CD4-positive, alpha-beta T cell (primary cell): ENCODE results near the gene KRT14. TPM values are rescaled to one million over a fixed set of nuclear protein-coding genes. Genes with fewer than 3 reads are reported as not detected.
"Not testable (repeated sequence)": the region's sequence is repeated elsewhere in the genome, so short reads cannot be mapped to it uniquely, and the experiment has no call there.

ENCODE experiments used
- ATAC-seq: fragments of 200-7000 bp; cut with Tn5 transposase; one replicate; pipeline ENCODE4 v1.10.0; 2022; ENCODE audit warnings: mild to moderate bottlenecking; ENCODE audit not compliant: poor library complexity
- CTCF ChIA-PET: fragments of 350-600 bp; sonication (Branson Sonifier 250); formaldehyde crosslinking; loops from one replicate; lab custom pipeline; 2021; ENCODE audit warnings: antibody characterized with exemption, inconsistent platforms; lab: Charles Lee
- POLR2A ChIA-PET: fragments of 350-600 bp; sonication (Branson Sonifier 250); formaldehyde crosslinking; loops from one replicate; lab custom pipeline; 2021; ENCODE audit warnings: antibody characterized with exemption, inconsistent platforms; lab: Charles Lee
- DNase-seq, 14 experiments: peaks; one replicate each; pipeline ENCODE4 v3.0.0-alpha.2; 2013 to 2020; ENCODE audit warnings: mixed read lengths in 2 of 14
- H3K27ac ChIP-seq, 2 donors: one replicate each; pipeline versions ENCODE4 v1.5.1 to v1.7.0; 2013; ENCODE audit warnings: low read length in 2 of 2, low read depth in 1 of 2, mild to moderate bottlenecking in 1 of 2
- H3K27me3 ChIP-seq, 2 experiments: 1 replicate in 1 of 2; 2 replicates in 1 of 2; pipeline versions ENCODE4 v1.6.1 to v1.7.0; 2013; ENCODE audit warnings: low read length in 2 of 2, control low read depth in 1 of 2, mild to moderate bottlenecking in 1 of 2, moderate library complexity in 1 of 2; ENCODE audit not compliant: insufficient read depth in 2 of 2, control insufficient read depth in 1 of 2
- H3K36me3 ChIP-seq: one replicate; pipeline ENCODE4 v1.6.1; 2013; ENCODE audit warnings: low read length, control low read depth; ENCODE audit not compliant: insufficient read depth
- H3K4me1 ChIP-seq: one replicate; pipeline ENCODE4 v1.6.1; 2013; ENCODE audit warnings: low read length, control low read depth; ENCODE audit not compliant: insufficient read depth
- H3K4me3 ChIP-seq: one replicate; pipeline ENCODE4 v1.5.1; 2013; ENCODE audit warnings: mild to moderate bottlenecking, low read length, moderate library complexity
- H3K9me3 ChIP-seq, 2 experiments: 1 replicate in 1 of 2; 2 replicates in 1 of 2; pipeline versions ENCODE4 v1.6.1 to v1.7.0; 2013; ENCODE audit warnings: low read length in 2 of 2, mild to moderate bottlenecking in 2 of 2, control low read depth in 1 of 2, moderate library complexity in 1 of 2; ENCODE audit not compliant: control insufficient read depth in 1 of 2, insufficient read depth in 1 of 2
- H3K27ac Mint-ChIP-seq: one replicate; pipeline ENCODE4 v1.8.0; 2020; ENCODE audit warnings: mixed read lengths
- H3K27me3 Mint-ChIP-seq: one replicate; pipeline ENCODE4 v1.8.0; 2021; ENCODE audit warnings: mixed read lengths
- H3K36me3 Mint-ChIP-seq: one replicate; pipeline ENCODE4 v1.8.0; 2021; ENCODE audit warnings: low read depth, mixed read lengths
- H3K4me1 Mint-ChIP-seq: one replicate; pipeline ENCODE4 v1.8.0; 2021; ENCODE audit warnings: low read depth, mixed read lengths
- H3K4me3 Mint-ChIP-seq: one replicate; pipeline ENCODE4 v1.8.0; 2020; ENCODE audit warnings: mild to moderate bottlenecking, mixed read lengths
- H3K9me3 Mint-ChIP-seq: one replicate; pipeline ENCODE4 v1.8.0; 2020; ENCODE audit warnings: mixed read lengths
- CTCF ChIP-seq: fragments of 200-600 bp; IDR thresholded peaks from one replicate; pipeline ENCODE4 v1.8.0; 2022; ENCODE audit warnings: antibody characterized with exemption, mild to moderate bottlenecking
- intact Hi-C, 2 experiments: fragments of 100-400 bp; cut with DNase I in 1 of 2; cut with micrococcal nuclease in 1 of 2; formaldehyde crosslinking; loops; one replicate each; pipeline versions ENCODE4 v1.15.1 to v1.9.0; 2023 to 2025; cut with DNase I, micrococcal nuclease
- total RNA-seq, 174 experiments: library from RNA in 2 of 174; stranded (reverse) in 2 of 174; gene quantifications; one replicate each; pipeline ENCODE4 v1.2.3 and lab custom pipeline; 2021 to 2026

KRT14 gene
- total RNA-seq, 2 experiments from 2014 or later, result not detected

- Histone ChIP-seq H3K9me3 (no peaks in the 10 kb centered on the region), H3K27ac (no peak overlapping the region), H3K4me3 (no peak overlapping the region), H3K27me3 (no peaks in the 10 kb centered on the region), H3K36me3 (no peaks in the 10 kb centered on the region), H3K4me1 (no peaks in the 10 kb centered on the region)
- Mint-ChIP-seq H3K4me1 (no peaks in the 10 kb centered on the region), H3K27ac (no peak overlapping the region), H3K36me3 (no peaks in the 10 kb centered on the region), H3K27me3 (peaks cover 5% of the 10 kb centered on the region), H3K4me3 (no peak overlapping the region), H3K9me3 (no peaks in the 10 kb centered on the region)
- no peak for TF ChIP-seq CTCF
- intact Hi-C loops, result no loop called here
- DNase-seq (no peak), ATAC-seq (no peak)
- ChIA-PET CTCF (no interaction called here), POLR2A (no interaction called here)
Observed at GRCh38 chr17:41631025-41631897, 44.6 kb upstream of the KRT14 start.

DNA sequence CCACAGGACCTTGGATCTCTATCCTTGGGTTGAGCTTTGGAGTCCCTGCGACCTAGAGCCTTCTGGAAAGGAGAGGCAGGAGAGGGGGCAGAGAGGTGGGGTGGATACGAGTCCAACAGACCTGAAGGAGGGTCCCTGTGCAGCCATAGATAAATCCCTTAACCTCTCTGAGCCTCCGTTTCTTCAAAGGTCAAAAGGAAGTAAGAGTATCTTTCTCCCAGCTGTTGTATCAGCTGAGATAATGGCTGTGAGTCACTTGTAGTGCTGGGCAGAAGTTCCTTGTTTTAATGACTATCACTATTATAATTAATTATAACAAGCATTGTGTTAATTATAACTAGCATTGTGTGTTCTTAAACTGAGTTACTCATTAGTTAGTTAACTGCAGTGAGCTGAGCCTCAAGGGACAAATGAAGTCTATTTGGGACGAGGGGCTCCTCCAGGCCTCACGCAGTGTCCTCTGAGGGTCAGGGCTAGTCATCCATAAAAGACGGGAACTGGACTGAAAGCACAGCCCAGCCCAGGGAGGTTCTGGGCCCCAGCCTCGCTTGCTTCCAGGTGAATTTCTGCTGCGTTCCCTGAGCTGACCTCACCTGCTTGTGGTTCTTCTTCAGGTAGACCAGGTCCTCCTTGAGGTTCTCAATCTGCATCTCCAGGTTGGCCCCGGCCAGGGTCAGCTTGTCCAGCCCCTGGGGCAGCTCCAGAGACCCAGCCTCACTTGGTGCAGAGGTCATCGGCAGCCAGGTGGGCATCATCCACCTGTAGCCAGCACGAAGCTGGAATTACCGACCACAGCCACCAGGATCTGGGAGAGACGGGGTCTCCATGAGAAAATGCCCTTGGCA is 43.4 kb upstream of the KRT14 start:
- H3K27me3 Mint-ChIP-seq, result peaks cover 5% of the 10 kb centered on the region
- H3K9me3 Mint-ChIP-seq, result no peaks in the 10 kb centered on the region
- no peak for DNase-seq
- Histone ChIP-seq H3K27ac (no peak overlapping the region), H3K4me1 (no peaks in the 10 kb centered on the region), H3K36me3 (no peaks in the 10 kb centered on the region), H3K9me3 (no peaks in the 10 kb centered on the region), H3K27me3 (no peaks in the 10 kb centered on the region), H3K4me3 (no peak overlapping the region)
- ChIA-PET POLR2A (no interaction called here), CTCF (no interaction called here)
- TF ChIP-seq CTCF, result no peak
- H3K36me3 Mint-ChIP-seq, result no peaks in the 10 kb centered on the region
- H3K4me1 Mint-ChIP-seq, result no peaks in the 10 kb centered on the region
- intact Hi-C loops, result no loop called here
- no peak for ATAC-seq
- no peak overlapping the region for H3K27ac Mint-ChIP-seq
- no peak overlapping the region for H3K4me3 Mint-ChIP-seq

DNA sequence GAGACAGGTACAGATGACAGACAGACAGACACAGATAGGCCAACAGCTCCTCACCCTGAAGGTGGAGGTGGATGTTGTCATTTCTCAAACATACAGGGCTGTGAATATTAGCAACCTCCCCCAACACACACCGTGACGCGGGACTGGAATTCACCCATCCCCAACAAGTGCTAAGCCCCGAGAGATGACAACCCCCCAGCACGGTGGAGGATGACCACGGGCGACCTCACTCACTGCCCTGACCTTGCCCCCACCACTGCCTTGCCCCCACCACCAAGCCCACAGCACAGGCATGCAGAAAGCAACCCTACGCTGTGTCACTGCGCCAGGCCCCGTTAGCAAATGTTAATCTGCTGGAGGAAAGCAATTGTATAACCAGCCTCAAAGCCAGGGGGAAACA is 42.6 kb upstream of the KRT14 start:
- H3K27ac Mint-ChIP-seq, result no peak overlapping the region

GRCh38 chr17:41628621-41629255 is 42.0 kb upstream of the KRT14 start:
- DNase-seq, H3K27me3 Mint-ChIP-seq, CTCF ChIA-PET, H3K27ac ChIP-seq, POLR2A ChIA-PET, H3K36me3 ChIP-seq, H3K9me3 ChIP-seq, H3K27ac Mint-ChIP-seq, H3K4me1 Mint-ChIP-seq, H3K27me3 ChIP-seq, H3K36me3 Mint-ChIP-seq, H3K4me3 Mint-ChIP-seq, intact Hi-C loops, H3K4me1 ChIP-seq, H3K9me3 Mint-ChIP-seq, H3K4me3 ChIP-seq, ATAC-seq: not testable (repeated sequence)

More for the DNA sequence above, 42.6 kb upstream of the KRT14 start:
- Mint-ChIP-seq H3K4me1 (no peaks in the 10 kb centered on the region), H3K4me3 (no peak overlapping the region), H3K27me3 (peaks cover 5% of the 10 kb centered on the region), H3K36me3 (no peaks in the 10 kb centered on the region), H3K9me3 (no peaks in the 10 kb centered on the region)
- no peak for ATAC-seq
- DNase-seq, result no peak
- POLR2A ChIA-PET, result no interaction called here
- no peaks in the 10 kb centered on the region for H3K9me3 ChIP-seq
- CTCF ChIA-PET, result no interaction called here
- TF ChIP-seq CTCF, result no peak
- H3K27ac ChIP-seq, result no peak overlapping the region
- intact Hi-C loops, result no loop called here
- H3K4me1 ChIP-seq, result no peaks in the 10 kb centered on the region
- H3K27me3 ChIP-seq, result no peaks in the 10 kb centered on the region
- H3K4me3 ChIP-seq, result no peak overlapping the region
- no peaks in the 10 kb centered on the region for H3K36me3 ChIP-seq

GRCh38 chr17:41628073-41628370 is 41.3 kb upstream of the KRT14 start:
- H3K36me3 Mint-ChIP-seq, DNase-seq, intact Hi-C loops, H3K27me3 Mint-ChIP-seq, H3K9me3 Mint-ChIP-seq, H3K27ac ChIP-seq, ATAC-seq, H3K4me3 Mint-ChIP-seq, H3K36me3 ChIP-seq, H3K4me1 ChIP-seq, POLR2A ChIA-PET, H3K27ac Mint-ChIP-seq, CTCF ChIA-PET, H3K9me3 ChIP-seq, H3K4me1 Mint-ChIP-seq, H3K27me3 ChIP-seq, H3K4me3 ChIP-seq: not testable (repeated sequence)
